Coronary artery (tissue), 2 donors: ENCODE results near the gene ZDHHC3.

Experiments
- DNase-seq: peaks from one replicate; pipeline ENCODE4 v3.0.0-alpha.2; 2017; ENCODE audit warnings: low spot score
- H3K27ac ChIP-seq, 2 donors: fragments of 200-600 bp; sonication (generic); one replicate each; pipeline ENCODE4 v1.5.1; 2016 to 2019
- H3K4me3 ChIP-seq: fragments of 200-600 bp; sonication (generic); 2 replicates; pipeline ENCODE4 v1.5.1; 2016; ENCODE audit warnings: mild to moderate bottlenecking, moderate library complexity
- TF ChIP-seq, protein P1 (sequence below): fragments of 200-600 bp; sonication (generic); IDR thresholded peaks from one replicate; pipeline ENCODE4 v1.5.1; 2019; ENCODE audit warnings: antibody characterized with exemption

Gene ZDHHC3

DNA sequence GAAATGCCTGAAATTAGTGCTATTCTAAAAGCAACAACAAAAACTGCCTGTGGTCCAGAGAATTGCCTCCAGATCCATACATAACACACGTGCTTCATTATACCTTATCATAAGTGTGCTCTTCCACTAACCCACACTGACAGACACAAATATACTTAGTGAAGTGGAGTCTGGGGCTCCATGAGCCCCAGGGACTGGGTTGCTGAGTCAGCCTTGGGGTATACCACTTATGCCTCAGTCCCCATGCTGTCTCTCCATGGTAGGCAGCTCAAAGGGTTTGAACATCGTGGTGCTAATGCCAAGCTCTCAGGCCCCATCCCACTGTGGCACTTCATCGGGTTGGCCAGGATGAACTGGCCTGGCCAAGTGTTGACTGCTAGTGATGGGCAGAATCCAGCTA, 10.8 kb downstream of the ZDHHC3 start:
- no peak for DNase-seq
- TF ChIP-seq, protein P1, sequence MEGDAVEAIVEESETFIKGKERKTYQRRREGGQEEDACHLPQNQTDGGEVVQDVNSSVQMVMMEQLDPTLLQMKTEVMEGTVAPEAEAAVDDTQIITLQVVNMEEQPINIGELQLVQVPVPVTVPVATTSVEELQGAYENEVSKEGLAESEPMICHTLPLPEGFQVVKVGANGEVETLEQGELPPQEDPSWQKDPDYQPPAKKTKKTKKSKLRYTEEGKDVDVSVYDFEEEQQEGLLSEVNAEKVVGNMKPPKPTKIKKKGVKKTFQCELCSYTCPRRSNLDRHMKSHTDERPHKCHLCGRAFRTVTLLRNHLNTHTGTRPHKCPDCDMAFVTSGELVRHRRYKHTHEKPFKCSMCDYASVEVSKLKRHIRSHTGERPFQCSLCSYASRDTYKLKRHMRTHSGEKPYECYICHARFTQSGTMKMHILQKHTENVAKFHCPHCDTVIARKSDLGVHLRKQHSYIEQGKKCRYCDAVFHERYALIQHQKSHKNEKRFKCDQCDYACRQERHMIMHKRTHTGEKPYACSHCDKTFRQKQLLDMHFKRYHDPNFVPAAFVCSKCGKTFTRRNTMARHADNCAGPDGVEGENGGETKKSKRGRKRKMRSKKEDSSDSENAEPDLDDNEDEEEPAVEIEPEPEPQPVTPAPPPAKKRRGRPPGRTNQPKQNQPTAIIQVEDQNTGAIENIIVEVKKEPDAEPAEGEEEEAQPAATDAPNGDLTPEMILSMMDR, result no peak
- Histone ChIP-seq H3K4me3 (no peak overlapping the region), H3K27ac (no peak overlapping the region)

DNA sequence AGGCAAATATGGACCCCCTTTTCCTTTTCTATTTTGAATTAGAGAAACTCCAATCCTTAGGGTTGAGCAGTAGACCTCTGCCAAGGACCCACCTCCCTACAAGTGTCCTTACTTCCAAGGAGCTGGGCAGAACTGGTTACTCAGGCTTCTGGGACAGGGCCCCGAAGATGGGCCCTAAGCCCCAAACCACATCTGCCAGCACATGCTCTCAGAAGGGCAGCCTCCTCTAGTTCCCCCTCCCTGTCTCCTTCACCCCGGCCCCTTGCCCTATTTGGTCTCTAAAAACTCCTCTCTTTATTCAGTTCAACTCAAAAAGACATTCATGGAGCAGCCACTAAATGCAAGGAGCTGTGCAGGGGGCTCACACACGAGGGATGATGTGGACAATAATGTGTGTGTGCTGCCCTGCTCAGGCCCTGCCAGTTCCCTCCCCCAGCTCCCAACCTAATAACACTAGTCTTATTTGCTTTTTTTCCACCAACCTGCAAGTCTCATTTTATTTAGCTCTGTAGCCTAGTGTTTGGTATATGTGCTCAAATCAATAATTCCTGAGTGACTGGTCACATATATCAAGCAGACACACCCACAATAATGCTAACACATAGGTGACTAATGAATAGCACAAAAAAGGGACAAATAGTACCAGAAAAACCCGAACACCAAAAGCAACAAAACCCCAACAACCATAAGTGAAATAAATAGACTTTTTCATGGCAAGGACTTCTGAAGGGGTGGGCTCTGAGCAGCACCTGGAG, 12.2 kb downstream of the ZDHHC3 start:
- H3K27ac ChIP-seq, result no peak overlapping the region
- no peak overlapping the region for H3K4me3 ChIP-seq
- no peak for DNase-seq
- TF ChIP-seq, protein P1, result no peak

DNA sequence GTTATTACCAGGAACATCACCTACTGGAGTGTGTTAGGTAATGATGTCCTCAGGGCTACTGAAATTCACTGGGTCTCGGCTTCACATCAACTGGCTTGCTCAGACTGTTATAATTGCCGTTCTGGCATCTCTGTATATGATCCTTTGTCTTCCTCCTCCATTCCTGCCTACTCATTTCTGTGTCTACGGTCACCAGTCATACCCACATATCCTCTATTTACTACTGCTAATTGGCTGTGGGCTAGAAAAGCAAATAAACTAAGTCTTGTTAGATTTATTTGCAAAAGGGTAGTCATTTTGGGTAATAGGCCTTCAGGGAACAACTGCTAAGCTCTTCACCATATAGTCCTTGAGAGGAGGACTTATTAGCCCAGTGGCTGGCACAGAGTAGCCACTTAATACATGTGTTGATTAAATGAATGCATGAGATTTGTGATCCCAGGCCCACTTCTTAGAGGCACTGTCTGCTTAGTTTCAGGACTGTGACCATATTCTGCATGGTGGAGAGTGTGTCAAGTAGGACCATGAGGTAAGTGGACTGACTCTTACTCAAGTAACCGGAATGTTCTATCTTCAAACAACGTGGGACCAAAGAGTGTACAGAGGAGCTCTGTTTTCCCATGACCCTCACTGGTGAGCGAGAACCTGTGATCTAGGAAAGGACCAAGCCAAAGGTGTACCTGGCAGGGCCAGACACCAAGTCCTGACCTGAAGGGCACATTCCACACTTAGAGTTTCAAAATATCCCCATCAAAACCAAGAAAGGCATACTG, 13.2 kb downstream of the ZDHHC3 start:
- no peak for DNase-seq
- H3K4me3 ChIP-seq, result no peak overlapping the region
- H3K27ac ChIP-seq, result no peak overlapping the region
- TF ChIP-seq, protein P1, result no peak

DNA sequence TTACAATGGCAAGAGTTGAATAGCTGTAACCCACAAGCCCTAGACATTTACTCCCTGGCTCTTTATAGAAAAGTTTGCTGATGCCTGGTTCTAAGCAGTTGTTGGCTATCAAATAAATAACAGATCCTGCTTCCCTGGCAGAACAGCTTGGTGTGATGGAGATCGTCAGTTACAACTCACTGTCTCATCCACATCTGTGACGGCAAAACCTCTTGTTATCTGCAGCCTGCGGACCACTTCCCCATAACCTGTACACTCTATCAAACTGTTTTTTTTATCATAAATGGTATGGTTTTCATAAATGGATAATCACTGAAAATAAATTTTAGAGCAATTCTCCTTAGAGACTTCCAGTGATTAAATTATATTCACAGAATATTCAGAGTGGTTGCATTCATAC, 14.1 kb downstream of the ZDHHC3 start:
- TF ChIP-seq, protein P1, result no peak
- Histone ChIP-seq H3K4me3 (no peak overlapping the region), H3K27ac (no peak overlapping the region)
- DNase-seq, result no peak

DNA sequence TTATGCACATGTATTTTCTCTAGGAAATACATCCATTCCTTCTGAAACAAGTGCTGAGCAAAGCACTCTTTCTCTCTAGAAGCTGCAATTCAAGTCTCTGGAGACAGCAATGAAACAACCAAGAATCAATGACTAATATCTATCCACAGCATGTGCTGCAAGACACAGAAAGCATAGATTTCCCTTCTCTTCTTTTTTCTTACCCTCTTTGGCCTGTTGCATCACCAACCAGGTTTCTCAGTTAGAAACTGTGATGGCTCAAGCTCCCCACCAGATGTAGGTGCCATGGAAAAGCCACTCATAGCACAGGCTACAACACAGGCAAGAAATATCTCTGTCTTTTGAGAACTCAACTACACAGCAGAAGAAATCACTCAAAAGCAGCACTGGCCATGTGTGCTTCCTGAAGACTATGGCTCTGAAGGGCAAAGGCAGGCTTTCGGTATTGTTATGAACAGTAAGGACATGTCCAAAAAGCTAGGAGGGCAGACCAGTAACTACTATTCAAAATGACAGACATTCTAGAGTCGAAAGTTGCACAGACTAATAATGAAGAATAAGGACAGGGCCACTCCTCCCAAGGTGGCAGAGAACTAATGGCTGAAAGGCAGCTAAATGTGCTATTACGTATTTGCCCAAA, 15.5 kb downstream of the ZDHHC3 start:
- TF ChIP-seq, protein P1, result no peak
- DNase-seq, result no peak
- H3K4me3 ChIP-seq, result no peak overlapping the region
- H3K27ac ChIP-seq, result no peak overlapping the region

DNA sequence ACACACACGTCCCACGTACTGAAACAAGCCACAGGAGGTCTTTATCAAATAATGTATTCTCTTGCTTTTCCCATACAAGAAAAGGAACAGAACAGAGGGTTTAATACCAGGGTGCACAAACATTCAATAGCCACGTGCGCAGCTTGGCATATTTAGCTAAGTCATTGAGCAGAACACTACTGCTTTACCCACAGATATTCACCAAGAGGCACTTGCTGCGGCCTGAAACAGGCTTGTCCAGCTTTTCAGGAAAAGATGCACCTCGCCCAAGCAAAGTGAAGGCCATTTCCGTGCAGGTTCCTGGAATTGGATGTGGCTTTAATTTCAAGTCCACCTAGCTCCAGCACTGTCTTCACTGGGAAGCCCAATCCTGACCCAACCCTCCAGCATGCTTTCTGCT, 17.6 kb downstream of the ZDHHC3 start:
- Histone ChIP-seq H3K27ac (no peak overlapping the region), H3K4me3 (no peak overlapping the region)
- DNase-seq, result no peak
- TF ChIP-seq, protein P1, result no peak
